ENCODE results near the gene SLC39A7.

The SLC39A7 gene

GRCh38 chr6:33172688-33173534, 27.8 kb upstream of the SLC39A7 start:
- no peak for TF ChIP-seq JUND (IDR thresholded peaks at IDR 0.05; ENCODE audit: low read depth)
- DNase-seq (ENCODE audit: low read depth in 1 of 2, low spot score in 1 of 2): peak; percentile 72 to 87
- in situ Hi-C loops (cut with HindIII; ENCODE audit: low pct_unique_long_range_greater_than_20kb, low sequenced_read_pairs): no loop called here

GRCh38 chr6:33173535-33174180, 27.0 kb upstream of the SLC39A7 start:
- in situ Hi-C loops (cut with HindIII; ENCODE audit: low pct_unique_long_range_greater_than_20kb, low sequenced_read_pairs): no loop called here

GRCh38 chr6:33174784-33175183, 25.9 kb upstream of the SLC39A7 start:
- no peak for DNase-seq (ENCODE audit: low read depth in 1 of 2, low spot score in 1 of 2)
- in situ Hi-C loops (cut with HindIII; ENCODE audit: low pct_unique_long_range_greater_than_20kb, low sequenced_read_pairs): no loop called here
- TF ChIP-seq JUND (IDR thresholded peaks at IDR 0.05; ENCODE audit: low read depth): no peak

More at GRCh38 chr6:33173535-33174180, 27.0 kb upstream of the SLC39A7 start:
- no peak for DNase-seq (ENCODE audit: low read depth in 1 of 2, low spot score in 1 of 2)
- TF ChIP-seq JUND (IDR thresholded peaks at IDR 0.05; ENCODE audit: low read depth): no peak

GRCh38 chr6:33175436-33176069, 25.1 kb upstream of the SLC39A7 start:
- no peak for DNase-seq (ENCODE audit: low read depth in 1 of 2, low spot score in 1 of 2)
- in situ Hi-C loops (cut with HindIII; ENCODE audit: low pct_unique_long_range_greater_than_20kb, low sequenced_read_pairs): no loop called here
- no peak for TF ChIP-seq JUND (IDR thresholded peaks at IDR 0.05; ENCODE audit: low read depth)

- in situ Hi-C loops (cut with HindIII; ENCODE audit: low pct_unique_long_range_greater_than_20kb, low sequenced_read_pairs): no loop called here
- no peak for DNase-seq (ENCODE audit: low read depth in 1 of 2, low spot score in 1 of 2)
- TF ChIP-seq JUND (IDR thresholded peaks at IDR 0.05; ENCODE audit: low read depth): no peak
Observed at GRCh38 chr6:33176906-33177305, 23.8 kb upstream of the SLC39A7 start.

GRCh38 chr6:33177552-33178446, 22.9 kb upstream of the SLC39A7 start:
- TF ChIP-seq JUND (IDR thresholded peaks at IDR 0.05; ENCODE audit: low read depth): no peak
- in situ Hi-C loops (cut with HindIII; ENCODE audit: low pct_unique_long_range_greater_than_20kb, low sequenced_read_pairs): no loop called here
- no peak for DNase-seq (ENCODE audit: low read depth in 1 of 2, low spot score in 1 of 2)

- TF ChIP-seq JUND (IDR thresholded peaks at IDR 0.05; ENCODE audit: low read depth): no peak
- DNase-seq (ENCODE audit: low read depth in 1 of 2, low spot score in 1 of 2): no peak
- in situ Hi-C loops (cut with HindIII; ENCODE audit: low pct_unique_long_range_greater_than_20kb, low sequenced_read_pairs): no loop called here
Observed at GRCh38 chr6:33178755-33179475, 21.8 kb upstream of the SLC39A7 start.

- TF ChIP-seq JUND (IDR thresholded peaks at IDR 0.05; ENCODE audit: low read depth): no peak
- no peak for DNase-seq (ENCODE audit: low read depth in 1 of 2, low spot score in 1 of 2)
- in situ Hi-C loops (cut with HindIII; ENCODE audit: low pct_unique_long_range_greater_than_20kb, low sequenced_read_pairs): no loop called here
Observed at GRCh38 chr6:33181141-33181540, 19.5 kb upstream of the SLC39A7 start.

- no peak for TF ChIP-seq JUND (IDR thresholded peaks at IDR 0.05; ENCODE audit: low read depth)
- no peak for DNase-seq (ENCODE audit: low read depth in 1 of 2, low spot score in 1 of 2)
- in situ Hi-C loops (cut with HindIII; ENCODE audit: low pct_unique_long_range_greater_than_20kb, low sequenced_read_pairs): no loop called here
Observed at GRCh38 chr6:33183071-33183683, 17.5 kb upstream of the SLC39A7 start.

- DNase-seq (ENCODE audit: low read depth in 1 of 2, low spot score in 1 of 2): no peak
- in situ Hi-C loops (cut with HindIII; ENCODE audit: low pct_unique_long_range_greater_than_20kb, low sequenced_read_pairs): no loop called here
- no peak for TF ChIP-seq JUND (IDR thresholded peaks at IDR 0.05; ENCODE audit: low read depth)
Observed at GRCh38 chr6:33185190-33185589, 15.5 kb upstream of the SLC39A7 start.

GRCh38 chr6:33185654-33186187, 14.9 kb upstream of the SLC39A7 start:
- DNase-seq (ENCODE audit: low read depth in 1 of 2, low spot score in 1 of 2): no peak
- no peak for TF ChIP-seq JUND (IDR thresholded peaks at IDR 0.05; ENCODE audit: low read depth)

More at GRCh38 chr6:33185654-33186187, 14.9 kb upstream of the SLC39A7 start:
- in situ Hi-C loops (cut with HindIII; ENCODE audit: low pct_unique_long_range_greater_than_20kb, low sequenced_read_pairs): no loop called here
